PFSK-1 (cell line): Measurements from ENCODE around the gene FLAD1.

Source experiments
- POLR2AphosphoS5 ChIP-seq: IDR thresholded peaks from 2 replicates; pipeline ENCODE4 v1.6.1; 2012; ENCODE audit warnings: low read depth, mild to moderate bottlenecking, control low read depth, low read length, moderate library complexity
- SIN3A ChIP-seq: IDR thresholded peaks from 2 replicates; pipeline ENCODE4 v1.6.1; 2012; ENCODE audit warnings: mild to moderate bottlenecking, low read length, moderate library complexity, borderline replicate concordance; ENCODE audit not compliant: insufficient read depth
- TAF1 ChIP-seq: IDR thresholded peaks from 2 replicates; pipeline ENCODE4 v1.6.1; 2012; ENCODE audit warnings: low read length, control low read depth, borderline replicate concordance; ENCODE audit not compliant: insufficient read depth

GRCh38 chr1:155030899-155031298 lies 47.8 kb downstream of the FLAD1 start:
- no peak for TF ChIP-seq POLR2AphosphoS5
- TF ChIP-seq SIN3A: no peak
- TF ChIP-seq TAF1: no peak
